Activated CD4-positive, alpha-beta T cell treated with anti-CD3 and anti-CD28 coated beads, Interleukin-2, amount 50 U/mL, for 24 hours (primary cell): Measurements from ENCODE around the gene SLC25A52.
"Not testable (repeated sequence)": the region's sequence is repeated elsewhere in the genome, so short reads cannot be mapped to it uniquely, and the experiment has no call there.

ENCODE experiments used
- DNase-seq, 2 donors: peaks; one replicate each; pipeline ENCODE4 v3.0.0-alpha.2; 2020; ENCODE audit warnings: low read depth in 1 of 2, low spot score in 1 of 2

SLC25A52 gene

GRCh38 chr18:31741097-31741735 lies 19.5 kb downstream of the SLC25A52 start:
- peak; percentile 15 to 56 for DNase-seq

GRCh38 chr18:31740180-31740579 lies 20.5 kb downstream of the SLC25A52 start:
- no peak for DNase-seq

- no peak for DNase-seq
Measured at GRCh38 chr18:31739651-31740050, 21.0 kb downstream of the SLC25A52 start.

GRCh38 chr18:31738460-31739407 lies 21.9 kb downstream of the SLC25A52 start:
- no peak for DNase-seq

GRCh38 chr18:31736630-31737029 lies 24.1 kb downstream of the SLC25A52 start:
- DNase-seq = no peak

- no peak for DNase-seq
Measured at GRCh38 chr18:31731628-31732027, 29.1 kb downstream of the SLC25A52 start.

GRCh38 chr18:31729196-31729595 lies 31.5 kb downstream of the SLC25A52 start:
- DNase-seq = not testable (repeated sequence)

- DNase-seq = no peak
Measured at GRCh38 chr18:31723990-31724711, 36.5 kb downstream of the SLC25A52 start.

- DNase-seq = no peak
Measured at GRCh38 chr18:31723639-31723989, 37.1 kb downstream of the SLC25A52 start.

- peak; percentile 53 to 74 for DNase-seq
Measured at GRCh38 chr18:31722369-31722957, 38.2 kb downstream of the SLC25A52 start.

GRCh38 chr18:31721601-31722000 lies 39.1 kb downstream of the SLC25A52 start:
- no peak for DNase-seq

- no peak for DNase-seq
Measured at GRCh38 chr18:31720867-31721266, 39.8 kb downstream of the SLC25A52 start.

- DNase-seq = no peak
Measured at GRCh38 chr18:31719363-31720006, 41.2 kb downstream of the SLC25A52 start.

- no peak for DNase-seq
Measured at GRCh38 chr18:31718386-31718785, 42.3 kb downstream of the SLC25A52 start.

GRCh38 chr18:31716362-31716761 lies 44.3 kb downstream of the SLC25A52 start:
- DNase-seq = no peak

GRCh38 chr18:31711365-31712172 lies 49.1 kb downstream of the SLC25A52 start:
- DNase-seq = no peak

- no peak for DNase-seq
Measured at GRCh38 chr18:31710826-31711225, 49.9 kb downstream of the SLC25A52 start.
